Breast epithelium (tissue), 3 donors: ENCODE results near the gene EIF2S3B.

Source experiments
- POLR2A ChIP-seq: fragments of 450-650 bp; IDR thresholded peaks from one replicate; pipeline ENCODE4 v1.6.1; 2016; ENCODE audit warnings: antibody characterized with exemption, mild to moderate bottlenecking, moderate library complexity
- POLR2AphosphoS5 ChIP-seq, 3 donors: sonication (generic); formaldehyde crosslinking; IDR thresholded peaks; one replicate each; pipeline ENCODE4 v1.6.1; 2017; ENCODE audit warnings: antibody characterized with exemption in 3 of 3
- TF ChIP-seq, protein P1 (sequence below), 3 donors: fragments of 450-650 bp; IDR thresholded peaks; one replicate each; pipeline ENCODE4 v1.5.1; 2016 to 2017; ENCODE audit warnings: antibody characterized with exemption in 3 of 3, mild to moderate bottlenecking in 3 of 3, moderate library complexity in 3 of 3

DNA sequence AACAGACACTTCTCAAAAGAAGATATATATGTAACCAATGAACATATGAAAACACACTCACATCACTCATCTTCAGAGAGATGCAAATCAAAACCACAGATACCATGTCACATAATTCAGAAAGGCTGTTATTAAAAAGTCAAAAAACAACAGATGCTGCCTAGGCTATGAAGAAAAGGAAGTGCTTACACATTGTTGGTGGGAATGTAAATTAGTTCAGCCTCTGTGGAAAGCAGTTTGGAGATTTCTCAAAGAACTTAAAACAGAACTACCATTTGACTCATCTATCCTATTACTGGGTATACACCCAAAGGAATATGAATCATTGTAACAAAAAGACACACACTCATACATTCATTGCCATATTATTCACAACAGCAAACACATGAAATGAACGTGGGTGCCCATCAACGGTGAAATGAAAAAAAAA lies 35.1 kb downstream of the EIF2S3B start:
- TF ChIP-seq, protein P1, sequence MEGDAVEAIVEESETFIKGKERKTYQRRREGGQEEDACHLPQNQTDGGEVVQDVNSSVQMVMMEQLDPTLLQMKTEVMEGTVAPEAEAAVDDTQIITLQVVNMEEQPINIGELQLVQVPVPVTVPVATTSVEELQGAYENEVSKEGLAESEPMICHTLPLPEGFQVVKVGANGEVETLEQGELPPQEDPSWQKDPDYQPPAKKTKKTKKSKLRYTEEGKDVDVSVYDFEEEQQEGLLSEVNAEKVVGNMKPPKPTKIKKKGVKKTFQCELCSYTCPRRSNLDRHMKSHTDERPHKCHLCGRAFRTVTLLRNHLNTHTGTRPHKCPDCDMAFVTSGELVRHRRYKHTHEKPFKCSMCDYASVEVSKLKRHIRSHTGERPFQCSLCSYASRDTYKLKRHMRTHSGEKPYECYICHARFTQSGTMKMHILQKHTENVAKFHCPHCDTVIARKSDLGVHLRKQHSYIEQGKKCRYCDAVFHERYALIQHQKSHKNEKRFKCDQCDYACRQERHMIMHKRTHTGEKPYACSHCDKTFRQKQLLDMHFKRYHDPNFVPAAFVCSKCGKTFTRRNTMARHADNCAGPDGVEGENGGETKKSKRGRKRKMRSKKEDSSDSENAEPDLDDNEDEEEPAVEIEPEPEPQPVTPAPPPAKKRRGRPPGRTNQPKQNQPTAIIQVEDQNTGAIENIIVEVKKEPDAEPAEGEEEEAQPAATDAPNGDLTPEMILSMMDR (IDR thresholded peaks at IDR 0.05) = no peak
- no peak for TF ChIP-seq POLR2AphosphoS5 (IDR thresholded peaks at IDR 0.05)
- TF ChIP-seq POLR2A = no peak
